ENCODE data around the gene EPS8L2.
"Not testable (repeated sequence)": the region's sequence is repeated elsewhere in the genome, so short reads cannot be mapped to it uniquely, and the experiment has no call there.

EPS8L2 gene

DNA sequence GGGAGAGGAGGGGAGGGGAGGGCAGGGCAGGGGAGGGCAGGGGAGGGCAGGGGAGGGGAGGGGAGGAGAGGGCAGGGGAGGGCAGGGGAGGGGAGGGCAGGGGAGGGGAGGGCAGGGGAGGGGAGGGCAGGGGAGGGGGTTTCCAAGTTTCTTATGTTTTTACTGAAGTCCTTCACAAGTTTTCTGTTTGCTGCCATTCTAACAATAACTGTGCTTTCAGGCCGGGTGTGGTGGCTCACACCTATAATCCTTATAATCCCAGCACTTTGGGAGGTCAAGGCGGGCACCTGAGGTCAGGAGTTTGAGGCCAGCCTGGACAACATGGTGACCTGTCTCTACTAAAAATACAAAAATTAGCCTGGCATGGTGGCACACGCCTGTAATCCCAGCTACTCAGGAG, 15.8 kb upstream of the EPS8L2 start:
- DNase-seq (ENCODE audit: low spot score) = not testable (repeated sequence)

- DNase-seq (ENCODE audit: low spot score) = no peak
Measured at GRCh38 chr11:690738-691633, 15.0 kb upstream of the EPS8L2 start.

DNA sequence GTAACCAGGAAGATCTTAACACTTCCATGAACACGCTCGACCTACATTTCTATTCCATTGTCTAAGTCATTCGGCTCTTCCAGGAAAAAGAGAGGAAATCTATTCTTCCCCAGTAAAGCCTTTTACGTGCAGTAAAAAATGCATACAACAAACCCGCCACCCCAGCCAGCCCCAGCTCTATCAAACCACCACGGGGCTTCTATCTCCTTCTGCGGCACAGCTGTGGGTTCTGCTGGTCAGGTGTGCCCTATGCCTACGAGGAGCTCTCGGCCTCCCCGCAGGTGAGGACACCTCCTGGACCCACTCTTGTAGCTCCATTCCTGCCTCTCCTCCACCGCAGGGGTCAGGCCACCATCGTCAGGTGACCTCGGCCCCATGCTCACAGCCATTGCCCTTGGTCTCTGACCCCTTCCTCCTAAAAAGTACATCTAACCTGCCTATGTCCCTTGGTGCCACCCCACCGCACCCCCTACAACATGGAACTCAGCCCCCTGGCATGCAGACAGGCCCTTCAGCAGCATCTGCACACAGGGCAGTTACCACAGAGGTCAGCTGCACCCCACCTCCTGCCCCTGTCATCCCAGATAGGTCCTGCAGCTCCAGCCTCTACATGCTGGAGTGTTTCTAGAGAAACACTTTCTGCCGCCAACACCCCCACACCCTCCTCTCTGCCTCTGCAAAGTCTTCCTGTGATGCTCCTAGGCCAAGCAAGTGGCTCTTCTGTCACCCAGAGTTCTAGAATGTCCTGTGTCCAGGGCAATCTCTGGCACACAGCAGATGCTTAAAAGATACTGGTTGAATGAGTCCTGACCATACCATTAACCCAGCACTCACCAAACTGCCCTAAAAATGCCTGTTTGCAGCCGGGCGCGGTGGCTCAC, 14.1 kb upstream of the EPS8L2 start:
- DNase-seq (ENCODE audit: low spot score) = no peak

DNA sequence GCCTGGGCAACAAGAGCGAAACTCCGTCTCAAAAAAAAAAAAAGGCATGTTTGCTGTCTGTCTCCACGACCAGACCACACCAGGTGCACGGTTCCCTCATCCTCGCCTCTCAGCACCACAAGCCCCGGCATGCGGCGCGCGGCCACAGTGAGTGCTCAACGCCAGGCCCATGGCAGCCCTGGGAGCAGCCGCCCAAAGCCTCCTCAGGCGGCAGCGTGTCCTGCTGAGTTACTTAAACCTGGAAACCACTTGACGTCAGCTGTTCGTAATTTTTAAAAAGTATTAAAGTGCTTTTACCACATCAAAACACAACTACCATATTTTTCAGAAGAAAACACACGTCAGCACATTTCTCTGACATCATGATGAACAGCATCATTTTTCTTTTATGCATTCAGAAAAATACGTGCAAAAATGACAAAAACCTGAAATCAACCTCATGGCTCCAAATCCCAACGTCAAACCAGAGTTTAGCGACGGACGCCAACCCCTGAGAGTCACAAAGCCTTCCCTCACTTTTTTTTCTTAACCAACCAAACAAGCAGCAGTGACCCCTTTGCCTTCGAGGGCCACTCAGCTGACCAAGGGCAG, 13.1 kb upstream of the EPS8L2 start:
- DNase-seq (ENCODE audit: low spot score) = no peak

GRCh38 chr11:693415-693831, 12.6 kb upstream of the EPS8L2 start:
- no peak for DNase-seq (ENCODE audit: low spot score)

GRCh38 chr11:693887-694562, 12.0 kb upstream of the EPS8L2 start:
- DNase-seq (ENCODE audit: low spot score) = no peak

- DNase-seq (ENCODE audit: low spot score) = peak; percentile 99
Measured at GRCh38 chr11:694563-695287, 11.3 kb upstream of the EPS8L2 start, which contains the start of gene DEAF1. DEAF1 (minus strand) TSS chr11:695222; CDS start chr11:695047, 175 bp downstream.

DNA sequence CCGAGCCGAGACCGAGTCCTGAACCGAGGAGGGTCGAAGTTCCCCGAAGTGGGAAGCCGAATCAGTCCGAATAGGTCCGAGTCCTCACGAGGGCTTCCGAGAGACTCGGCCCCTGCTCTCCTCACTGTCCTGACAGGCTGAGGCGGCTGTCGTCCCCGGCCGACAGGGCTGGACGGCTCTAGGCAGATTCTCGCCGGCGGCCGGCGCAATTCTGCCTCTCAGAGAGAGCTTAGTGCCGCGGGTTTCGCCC, 10.8 kb upstream of the EPS8L2 start:
- no peak for DNase-seq (ENCODE audit: low spot score)

- DNase-seq (ENCODE audit: low spot score) = peak; percentile 99
Measured at GRCh38 chr11:695538-696248, 10.3 kb upstream of the EPS8L2 start, which contains the start of gene TMEM80. TMEM80 (plus strand) TSS chr11:695816; CDS start chr11:695828, 12 bp downstream.

- no peak for DNase-seq (ENCODE audit: low spot score)
Measured at GRCh38 chr11:696955-697491, 9.0 kb upstream of the EPS8L2 start.

- no peak for DNase-seq (ENCODE audit: low spot score)
Measured at GRCh38 chr11:697811-698311, 8.2 kb upstream of the EPS8L2 start.

- no peak for DNase-seq (ENCODE audit: low spot score)
Measured at GRCh38 chr11:698493-699115, 7.4 kb upstream of the EPS8L2 start.

DNA sequence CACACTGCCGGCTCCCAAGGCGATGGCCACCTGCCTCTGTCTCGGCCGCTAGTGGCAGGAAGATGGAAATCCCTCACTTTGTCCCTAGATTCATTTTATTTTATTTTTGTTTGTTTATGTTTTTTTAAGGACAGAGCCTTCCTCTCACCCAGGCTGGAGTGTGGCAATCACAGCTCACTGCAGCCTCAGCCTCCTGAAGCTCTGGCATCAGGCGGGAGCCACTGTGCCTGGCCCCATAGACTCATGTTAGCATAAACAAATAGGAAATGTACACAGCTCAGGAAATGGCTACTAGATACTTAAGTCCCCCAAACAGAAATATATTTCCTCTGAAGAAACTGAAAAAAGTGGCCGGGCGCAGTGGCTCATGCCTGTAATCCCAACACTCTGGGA, 6.9 kb upstream of the EPS8L2 start:
- no peak for DNase-seq (ENCODE audit: low spot score)

- no peak for DNase-seq (ENCODE audit: low spot score)
Measured at GRCh38 chr11:699753-700152, 6.3 kb upstream of the EPS8L2 start.

DNA sequence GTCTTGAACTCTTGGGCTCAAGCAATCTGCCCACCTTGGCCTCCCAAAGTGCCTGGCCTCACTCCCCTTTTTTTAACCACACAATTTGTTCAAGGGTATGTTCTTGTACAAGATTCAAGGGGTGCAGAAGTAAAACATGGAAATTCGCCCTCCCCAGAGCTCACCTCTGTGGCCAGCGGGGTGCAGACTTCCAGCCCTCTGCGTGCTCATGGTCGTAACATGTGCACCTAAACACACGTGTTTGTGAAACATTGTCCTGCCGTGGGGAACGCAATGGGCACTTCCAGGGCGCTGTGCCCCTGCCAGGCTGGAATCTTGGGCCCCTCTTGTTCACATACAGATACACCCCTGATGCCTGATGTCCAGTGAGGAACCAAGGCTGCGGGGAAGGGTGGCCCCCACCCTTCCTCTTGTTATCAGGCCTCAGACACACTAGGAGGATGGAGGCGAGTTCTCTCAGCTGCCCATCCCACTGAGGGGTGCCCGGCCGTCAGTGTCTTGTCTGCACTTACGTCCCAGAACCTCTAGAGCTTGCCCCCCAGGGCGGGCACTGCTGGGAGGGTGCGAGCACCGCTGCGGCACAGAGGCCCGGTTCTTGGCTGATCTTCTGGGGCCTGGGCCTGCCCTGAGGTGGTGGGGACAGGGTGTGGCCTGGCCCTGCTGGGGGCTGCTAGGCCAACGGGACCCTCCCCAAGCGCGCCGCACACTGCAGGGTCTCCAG, 4.1 kb upstream of the EPS8L2 start:
- no peak for DNase-seq (ENCODE audit: low spot score)

DNA sequence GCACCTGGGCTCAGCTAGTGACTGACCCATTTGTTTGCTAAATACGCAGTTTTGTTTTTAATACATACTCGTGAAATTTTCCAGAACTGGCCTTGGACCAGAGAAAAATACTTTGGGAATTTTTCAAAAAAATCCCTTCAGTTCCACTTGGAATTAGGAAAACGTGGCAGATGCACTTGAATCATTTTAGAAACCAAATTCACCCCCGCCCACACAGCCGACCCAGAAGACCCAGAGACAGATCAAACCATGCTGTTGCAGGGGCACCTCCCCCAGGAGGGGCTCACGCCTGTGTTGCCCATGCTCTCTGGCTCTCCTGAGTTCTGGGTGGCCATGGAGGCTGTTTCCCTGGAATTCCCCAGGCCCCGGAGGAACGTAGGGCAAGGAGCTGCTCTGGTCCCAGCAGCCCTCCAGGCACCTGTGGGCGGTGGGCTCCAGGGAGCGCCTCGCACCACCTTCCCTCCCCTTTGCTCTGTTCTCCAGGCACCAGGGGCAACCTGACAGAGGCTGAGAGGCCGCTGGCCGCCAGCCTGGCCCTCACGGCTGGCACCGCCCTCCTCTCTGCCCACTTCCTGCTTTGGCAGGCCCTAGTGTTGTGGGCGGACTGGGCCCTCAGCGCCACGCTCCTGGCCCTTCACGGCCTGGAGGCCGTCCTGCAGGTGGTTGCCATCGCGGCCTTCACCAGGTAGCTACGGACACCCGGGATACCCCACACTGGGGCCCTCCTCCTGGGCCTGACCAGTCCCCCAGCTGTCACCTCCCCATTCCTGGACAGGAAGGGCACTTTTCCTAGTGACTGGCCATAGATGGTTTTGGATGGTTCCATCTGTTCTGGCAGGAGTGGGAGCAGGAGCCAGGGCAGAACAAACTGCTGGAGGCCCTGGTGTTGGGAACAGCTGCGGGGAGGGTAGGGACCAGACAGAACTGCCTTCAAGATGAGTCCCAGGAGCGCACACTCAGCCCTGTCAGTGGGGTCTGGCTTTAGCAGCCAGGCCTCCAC, 3.3 kb upstream of the EPS8L2 start:
- no peak for DNase-seq (ENCODE audit: low spot score)

DNA sequence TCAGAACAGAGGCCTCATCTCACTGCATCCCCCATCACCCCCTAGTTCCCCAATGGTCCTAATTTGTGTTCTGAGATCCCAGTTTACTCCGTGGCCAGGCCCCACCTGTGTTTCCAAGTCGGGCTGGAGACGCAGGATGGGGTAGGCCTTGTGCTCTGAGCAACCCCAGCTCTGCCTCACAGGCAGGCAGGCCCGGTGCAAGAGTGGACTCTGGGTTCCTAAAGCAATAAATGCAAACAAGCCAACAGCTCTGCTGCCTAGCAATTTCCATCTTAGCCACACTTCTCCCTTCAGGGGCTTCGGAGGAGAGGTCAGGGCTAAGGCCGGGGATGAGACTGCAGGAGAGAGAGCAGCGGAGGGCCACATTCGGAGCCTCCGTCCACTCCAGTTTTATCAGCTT, 2.5 kb upstream of the EPS8L2 start:
- DNase-seq (ENCODE audit: low spot score) = no peak

DNA sequence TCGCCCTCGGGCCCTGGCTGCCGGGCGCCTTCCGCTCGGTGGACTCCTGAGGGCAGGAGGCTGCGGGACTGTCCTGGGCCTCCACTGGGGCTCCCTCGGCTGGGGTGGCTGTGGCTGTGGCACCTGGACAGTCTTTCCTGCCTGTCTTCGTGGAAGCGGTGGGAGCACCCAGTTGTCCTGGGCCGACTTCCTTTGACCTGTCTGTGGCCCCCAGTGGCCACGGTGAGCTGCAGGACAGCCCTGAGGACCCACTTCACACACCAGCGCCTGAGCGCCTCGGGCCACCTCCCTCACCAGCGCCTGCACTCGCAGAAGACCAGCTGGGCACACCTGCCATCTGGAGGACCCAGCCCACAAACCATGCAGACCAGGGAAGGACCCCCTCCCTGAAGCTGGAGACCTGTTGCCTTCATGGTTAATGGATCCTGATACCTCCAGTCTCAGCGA, 1.8 kb upstream of the EPS8L2 start:
- no peak for DNase-seq (ENCODE audit: low spot score)
